ENCODE measurements around the gene NME5. TPM values are rescaled to one million over a fixed set of nuclear protein-coding genes. Genes with fewer than 3 reads are reported as not detected.

The NME5 gene
- total and polyA plus RNA-seq, 4 donors, result 0.09 to 1.3 (median 0.40) TPM

- 78% methylated on average over 4 of the region's 4 CpGs for WGBS
- DNase-seq (ENCODE audit: low spot score), result no peak
- Histone ChIP-seq H3K27me3 (ENCODE audit: control insufficient read depth in 4 of 4, insufficient read depth in 4 of 4, low read length in 3 of 4) (no peaks in the 10 kb centered on the region), H3K9me3 (ENCODE audit: control insufficient read depth in 4 of 4, low read length in 3 of 4) (no peaks in the 10 kb centered on the region), H3K9ac (ENCODE audit: low read depth in 1 of 2, low read length in 2 of 2) (no peak overlapping the region), H3K4me1 (ENCODE audit: control insufficient read depth in 4 of 4, insufficient read depth in 4 of 4, low read length in 3 of 4) (no peaks in the 10 kb centered on the region), H3K36me3 (ENCODE audit: control insufficient read depth in 4 of 4, insufficient read depth in 3 of 4, low read depth in 1 of 4, low read length in 3 of 4) (no peaks in the 10 kb centered on the region), H3K27ac (ENCODE audit: low read depth in 1 of 2, low read length in 2 of 2) (no peak overlapping the region), H3K4me3 (ENCODE audit: low read depth in 1 of 3, low read length in 3 of 3) (no peak overlapping the region)
- TF ChIP-seq GABPA (IDR thresholded peaks at IDR 0.05 in 1 of 2, conservative IDR thresholded peaks at IDR 0.05 in 1 of 2) (no peak), FOXA2 (IDR thresholded peaks at IDR 0.05) (no peak), NR2F2 (IDR thresholded peaks at IDR 0.05) (no peak), HNF4G (IDR thresholded peaks at IDR 0.05) (no peak), FOXA1 (IDR thresholded peaks at IDR 0.05) (no peak), YY1 (IDR thresholded peaks at IDR 0.05) (no peak)
- TF ChIP-seq, protein P1, sequence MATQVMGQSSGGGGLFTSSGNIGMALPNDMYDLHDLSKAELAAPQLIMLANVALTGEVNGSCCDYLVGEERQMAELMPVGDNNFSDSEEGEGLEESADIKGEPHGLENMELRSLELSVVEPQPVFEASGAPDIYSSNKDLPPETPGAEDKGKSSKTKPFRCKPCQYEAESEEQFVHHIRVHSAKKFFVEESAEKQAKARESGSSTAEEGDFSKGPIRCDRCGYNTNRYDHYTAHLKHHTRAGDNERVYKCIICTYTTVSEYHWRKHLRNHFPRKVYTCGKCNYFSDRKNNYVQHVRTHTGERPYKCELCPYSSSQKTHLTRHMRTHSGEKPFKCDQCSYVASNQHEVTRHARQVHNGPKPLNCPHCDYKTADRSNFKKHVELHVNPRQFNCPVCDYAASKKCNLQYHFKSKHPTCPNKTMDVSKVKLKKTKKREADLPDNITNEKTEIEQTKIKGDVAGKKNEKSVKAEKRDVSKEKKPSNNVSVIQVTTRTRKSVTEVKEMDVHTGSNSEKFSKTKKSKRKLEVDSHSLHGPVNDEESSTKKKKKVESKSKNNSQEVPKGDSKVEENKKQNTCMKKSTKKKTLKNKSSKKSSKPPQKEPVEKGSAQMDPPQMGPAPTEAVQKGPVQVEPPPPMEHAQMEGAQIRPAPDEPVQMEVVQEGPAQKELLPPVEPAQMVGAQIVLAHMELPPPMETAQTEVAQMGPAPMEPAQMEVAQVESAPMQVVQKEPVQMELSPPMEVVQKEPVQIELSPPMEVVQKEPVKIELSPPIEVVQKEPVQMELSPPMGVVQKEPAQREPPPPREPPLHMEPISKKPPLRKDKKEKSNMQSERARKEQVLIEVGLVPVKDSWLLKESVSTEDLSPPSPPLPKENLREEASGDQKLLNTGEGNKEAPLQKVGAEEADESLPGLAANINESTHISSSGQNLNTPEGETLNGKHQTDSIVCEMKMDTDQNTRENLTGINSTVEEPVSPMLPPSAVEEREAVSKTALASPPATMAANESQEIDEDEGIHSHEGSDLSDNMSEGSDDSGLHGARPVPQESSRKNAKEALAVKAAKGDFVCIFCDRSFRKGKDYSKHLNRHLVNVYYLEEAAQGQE (IDR thresholded peaks at IDR 0.05), result no peak
Measured at GRCh38 chr5:138140268-138140667, 1.0 kb upstream of the NME5 start.

- Histone ChIP-seq H3K4me1 (ENCODE audit: control insufficient read depth in 4 of 4, insufficient read depth in 4 of 4, low read length in 3 of 4) (no peaks in the 10 kb centered on the region), H3K9me3 (ENCODE audit: control insufficient read depth in 4 of 4, low read length in 3 of 4) (no peaks in the 10 kb centered on the region), H3K4me3 (ENCODE audit: low read depth in 1 of 3, low read length in 3 of 3) (no peak overlapping the region), H3K27me3 (ENCODE audit: control insufficient read depth in 4 of 4, insufficient read depth in 4 of 4, low read length in 3 of 4) (no peaks in the 10 kb centered on the region), H3K36me3 (ENCODE audit: control insufficient read depth in 4 of 4, insufficient read depth in 3 of 4, low read depth in 1 of 4, low read length in 3 of 4) (no peaks in the 10 kb centered on the region), H3K9ac (ENCODE audit: low read depth in 1 of 2, low read length in 2 of 2) (no peak overlapping the region), H3K27ac (ENCODE audit: low read depth in 1 of 2, low read length in 2 of 2) (no peak overlapping the region)
- TF ChIP-seq ZBTB33 (IDR thresholded peaks at IDR 0.05), result no peak
- TF ChIP-seq TAF1 (conservative IDR thresholded peaks at IDR 0.05), result no peak
- TF ChIP-seq JUND (IDR thresholded peaks at IDR 0.05), result no peak
- TF ChIP-seq HNF4A (conservative IDR thresholded peaks at IDR 0.05), result no peak
- TF ChIP-seq FOXA2 (IDR thresholded peaks at IDR 0.05), result no peak
- TF ChIP-seq HNF4G (IDR thresholded peaks at IDR 0.05), result no peak
- no peak for TF ChIP-seq CTCF (IDR thresholded peaks at IDR 0.05; ENCODE audit: low read depth, low read length, missing input control)
- TF ChIP-seq ATF3 (IDR thresholded peaks at IDR 0.05), result no peak
- no peak for TF ChIP-seq NR2F2 (IDR thresholded peaks at IDR 0.05)
- TF ChIP-seq, protein P1 (IDR thresholded peaks at IDR 0.05), result no peak
- no peak for TF ChIP-seq FOXA1 (IDR thresholded peaks at IDR 0.05)
- no peak for DNase-seq (ENCODE audit: low spot score)
- WGBS, result 68% methylated on average over 3 of the region's 3 CpGs
Measured at GRCh38 chr5:138139781-138140090, 508 bp upstream of the NME5 start.

All from liver (tissue), 9 donors.